Smooth muscle cell (in vitro differentiated cells): ENCODE measurements around the gene TMEM39A. TPM values are rescaled to one million over a fixed set of nuclear protein-coding genes. Genes with fewer than 3 reads are reported as not detected.

Experiments used
- DNase-seq: peaks from one replicate; lab custom pipeline; 2025; ENCODE audit not compliant: unreplicated experiment; lab: John Stamatoyannopoulos, UW
- H2AFZ ChIP-seq: fragments of 200-600 bp; sonication (generic); 2 replicates; pipeline ENCODE4 v1.6.0; 2016; ENCODE audit warnings: antibody characterized with exemption, low read depth, mild to moderate bottlenecking
- H3F3A ChIP-seq: fragments of 200-600 bp; sonication (generic); 2 replicates; pipeline ENCODE4 v1.6.0; 2017; ENCODE audit warnings: antibody characterized with exemption, low read depth
- H3K27ac ChIP-seq: fragments of 200-600 bp; sonication (generic); 2 replicates; pipeline ENCODE4 v1.5.1; 2016; ENCODE audit warnings: low read depth, mild to moderate bottlenecking
- H3K27me3 ChIP-seq: fragments of 200-600 bp; sonication (generic); 2 replicates; pipeline ENCODE4 v1.6.1; 2016; ENCODE audit warnings: low read depth, mild to moderate bottlenecking
- H3K36me3 ChIP-seq: fragments of 200-600 bp; sonication (generic); 2 replicates; pipeline ENCODE4 v1.5.1; 2016; ENCODE audit warnings: low read depth
- H3K4me1 ChIP-seq: fragments of 200-600 bp; sonication (generic); 2 replicates; pipeline ENCODE4 v1.5.1; 2016; ENCODE audit warnings: low read depth
- H3K4me2 ChIP-seq: fragments of 200-600 bp; sonication (generic); 2 replicates; pipeline ENCODE4 v1.6.0; 2016; ENCODE audit warnings: mild to moderate bottlenecking
- H3K4me3 ChIP-seq: fragments of 200-600 bp; sonication (generic); 2 replicates; pipeline ENCODE4 v1.5.1; 2016; ENCODE audit warnings: mild to moderate bottlenecking
- H3K79me2 ChIP-seq: fragments of 200-600 bp; sonication (generic); 2 replicates; pipeline ENCODE4 v1.6.0; 2016; ENCODE audit warnings: low read depth, mild to moderate bottlenecking
- H3K9ac ChIP-seq: fragments of 200-600 bp; sonication (generic); 2 replicates; pipeline ENCODE4 v1.6.0; 2016; ENCODE audit warnings: low read depth
- H3K9me3 ChIP-seq: fragments of 200-600 bp; sonication (generic); replicated peaks from 2 replicates; pipeline ENCODE4 v1.5.1; 2016; ENCODE audit warnings: low read depth
- H4K20me1 ChIP-seq: fragments of 200-600 bp; sonication (generic); 2 replicates; pipeline ENCODE4 v1.6.0; 2016; ENCODE audit warnings: low read depth
- CTCF ChIP-seq: fragments of 200-600 bp; sonication (generic); IDR thresholded peaks from 2 replicates; pipeline ENCODE4 v1.5.1; 2017; ENCODE audit warnings: borderline replicate concordance, mild to moderate bottlenecking, antibody characterized with exemption; ENCODE audit not compliant: insufficient read depth, poor library complexity, severe bottlenecking
- WGBS: methylation state at CpG from one replicate; pipeline ENCODE4 v1.1.7; 2016; ENCODE audit warnings: low lambda C conversion rate; 5-methylcytosine and 5-hydroxymethylcytosine counted together
- polyA plus RNA-seq: library from polyadenylated mRNA; unstranded; fragments of >200 nt; fragmentation: Nextera tagmentation; extraction: Ambion mirVana; gene quantifications from 2 replicates; pipeline ENCODE4 v1.2.1, GENCODE V29; 2016
- total RNA-seq: library from RNA; depleted of rRNA; stranded (reverse); fragments of >200 nt; gene quantifications from 2 replicates; pipeline ENCODE4 v1.2.3, GENCODE V29; 2014

TMEM39A gene
- total and polyA plus RNA-seq, 2 experiments from 2014 or later = 64.6 to 79.2 TPM

DNA sequence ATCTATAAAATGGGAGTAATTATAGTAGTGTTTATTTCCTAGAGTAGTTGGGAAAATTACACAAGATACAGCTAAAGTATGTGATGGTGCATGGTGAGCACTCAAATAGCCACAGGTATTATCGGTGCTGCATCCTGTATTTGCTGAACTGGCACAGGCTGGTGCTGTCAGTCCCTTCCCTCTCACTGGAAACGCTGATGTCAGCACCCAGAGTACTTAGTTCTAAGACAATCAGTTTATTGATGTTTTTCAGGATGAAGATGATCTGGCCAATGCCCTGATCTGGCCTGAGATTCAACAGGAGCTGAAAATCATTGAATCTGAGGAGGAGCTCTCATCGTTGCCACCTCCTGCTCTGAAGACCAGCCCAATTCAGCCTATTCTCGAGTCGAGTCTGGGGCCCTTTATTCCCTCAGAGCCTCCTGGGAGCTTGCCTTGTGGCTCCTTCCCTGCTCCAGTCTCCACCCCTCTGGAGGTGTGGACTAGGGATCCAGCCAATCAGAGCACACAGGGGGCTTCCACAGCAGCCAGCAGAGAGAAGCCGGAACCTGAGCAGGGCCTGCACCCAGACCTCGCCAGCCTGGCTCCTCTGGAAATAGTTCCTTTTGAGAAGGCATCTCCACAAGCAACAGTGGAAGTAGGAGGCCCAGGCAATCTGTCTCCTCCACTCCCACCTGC is 49.7 kb downstream of the TMEM39A start:
- Histone ChIP-seq H3K79me2 (no peaks in the 10 kb centered on the region), H3K36me3 (peaks cover 3% of the 10 kb centered on the region), H3K9ac (no peak overlapping the region), H3K27me3 (no peaks in the 10 kb centered on the region), H2AFZ (no peak overlapping the region), H4K20me1 (no peaks in the 10 kb centered on the region), H3K9me3 (no peaks in the 10 kb centered on the region), H3K4me2 (no peak overlapping the region), H3F3A (no peaks in the 10 kb centered on the region), H3K4me3 (no peak overlapping the region), H3K4me1 (no peaks in the 10 kb centered on the region), H3K27ac (no peak overlapping the region)
- no peak for DNase-seq
- TF ChIP-seq CTCF = no peak
- 96% methylated on average over 7 of the region's 7 CpGs for WGBS

- Histone ChIP-seq H3K4me3 (no peak overlapping the region), H3K27ac (no peak overlapping the region), H3F3A (no peaks in the 10 kb centered on the region), H3K36me3 (peaks cover 8% of the 10 kb centered on the region), H2AFZ (no peak overlapping the region), H3K9me3 (no peaks in the 10 kb centered on the region), H3K4me1 (no peaks in the 10 kb centered on the region), H3K27me3 (no peaks in the 10 kb centered on the region), H3K79me2 (no peaks in the 10 kb centered on the region), H4K20me1 (no peaks in the 10 kb centered on the region), H3K9ac (no peak overlapping the region), H3K4me2 (no peak overlapping the region)
- 100% methylated on average over 1 of the region's 1 CpG for WGBS
- no peak for DNase-seq
- TF ChIP-seq CTCF = no peak
Observed at GRCh38 chr3:119409844-119410243, 53.6 kb downstream of the TMEM39A start.

- no peak for TF ChIP-seq CTCF
- Histone ChIP-seq H3K9me3 (no peaks in the 10 kb centered on the region), H3K36me3 (peaks cover 11% of the 10 kb centered on the region), H3K4me2 (no peak overlapping the region), H3K27me3 (no peaks in the 10 kb centered on the region), H2AFZ (no peak overlapping the region), H4K20me1 (no peaks in the 10 kb centered on the region), H3K4me3 (no peak overlapping the region), H3K9ac (no peak overlapping the region), H3K27ac (no peak overlapping the region), H3K4me1 (no peaks in the 10 kb centered on the region), H3F3A (no peaks in the 10 kb centered on the region), H3K79me2 (no peaks in the 10 kb centered on the region)
- WGBS = 97% methylated on average over 3 of the region's 3 CpGs
- no peak for DNase-seq
Observed at GRCh38 chr3:119408243-119408950, 55.0 kb downstream of the TMEM39A start.
